ENCODE data around the gene GNG14. TPM values are rescaled to one million over a fixed set of nuclear protein-coding genes. Genes with fewer than 3 reads are reported as not detected.

Gene GNG14
- total and polyA plus RNA-seq, 2 of the 13 experiments (the other 11 are each of a cell fraction or from before 2014, with no cell fraction given), result not detected

- TF ChIP-seq SKIL (CRISPR knock-in tag; IDR thresholded peaks at IDR 0.05; ENCODE audit: borderline replicate concordance) (no peak), ISL2 (CRISPR knock-in tag; IDR thresholded peaks at IDR 0.05) (0 out of 2 replicates have a peak, but pooled peaks have one; percentile 29), ZBTB33 (CRISPR knock-in tag; IDR thresholded peaks at IDR 0.05) (no peak; the same call in 1 of the 2 replicates), ZNF605 (CRISPR knock-in tag; IDR thresholded peaks at IDR 0.05) (no peak), MLX (CRISPR knock-in tag; IDR thresholded peaks at IDR 0.05) (no peak), SNAI1 (CRISPR knock-in tag; IDR thresholded peaks at IDR 0.05; ENCODE audit: borderline replicate concordance) (no peak), AGO2 (optimal IDR thresholded peaks at IDR 0.05; ENCODE audit: low read depth, low read length) (peak; percentile 77), RFX1 (IDR thresholded peaks at IDR 0.05) (no peak), ZNF607 (CRISPR knock-in tag; IDR thresholded peaks at IDR 0.05; ENCODE audit: borderline replicate concordance) (no peak), ZNF484 (CRISPR knock-in tag; IDR thresholded peaks at IDR 0.05; ENCODE audit: borderline replicate concordance, low read depth) (no peak), ZBTB1 (CRISPR knock-in tag; IDR thresholded peaks at IDR 0.05; ENCODE audit: borderline replicate concordance) (no peak), ZNF317 (CRISPR knock-in tag; IDR thresholded peaks at IDR 0.05) (0 out of 2 replicates have a peak, but pooled peaks have one; percentile 30), ARNT (IDR thresholded peaks at IDR 0.05) (no peak), DR1 (CRISPR knock-in tag; IDR thresholded peaks at IDR 0.05) (no peak), CEBPG (CRISPR knock-in tag; IDR thresholded peaks at IDR 0.05) (no peak), NR0B2 (CRISPR knock-in tag; IDR thresholded peaks at IDR 0.05) (no peak), BCL6 (CRISPR knock-in tag; IDR thresholded peaks at IDR 0.05) (no peak), TGIF2 (CRISPR knock-in tag; IDR thresholded peaks at IDR 0.05) (0 out of 2 replicates have a peak, but pooled peaks have one; percentile 28), DZIP1 (CRISPR knock-in tag; IDR thresholded peaks at IDR 0.05) (no peak), ZFP91 (CRISPR knock-in tag; IDR thresholded peaks at IDR 0.05; ENCODE audit: borderline replicate concordance) (peak; percentile 39; the same call in 1 of the 2 replicates)
Measured at GRCh38 chr19:12666265-12667048, 21.3 kb upstream of the GNG14 start, which contains the start of the genes MAN2B1 and WDR83 (continued).
